NCI-H2081 (cell line): ENCODE measurements around the gene DOCK1.
"Not testable (repeated sequence)": the region's sequence is repeated elsewhere in the genome, so short reads cannot be mapped to it uniquely, and the experiment has no call there.

Source experiments
- DNase-seq, 2 experiments: peaks; one replicate each; lab custom pipeline; 2025; lab: John Stamatoyannopoulos, UW

DOCK1 gene

DNA sequence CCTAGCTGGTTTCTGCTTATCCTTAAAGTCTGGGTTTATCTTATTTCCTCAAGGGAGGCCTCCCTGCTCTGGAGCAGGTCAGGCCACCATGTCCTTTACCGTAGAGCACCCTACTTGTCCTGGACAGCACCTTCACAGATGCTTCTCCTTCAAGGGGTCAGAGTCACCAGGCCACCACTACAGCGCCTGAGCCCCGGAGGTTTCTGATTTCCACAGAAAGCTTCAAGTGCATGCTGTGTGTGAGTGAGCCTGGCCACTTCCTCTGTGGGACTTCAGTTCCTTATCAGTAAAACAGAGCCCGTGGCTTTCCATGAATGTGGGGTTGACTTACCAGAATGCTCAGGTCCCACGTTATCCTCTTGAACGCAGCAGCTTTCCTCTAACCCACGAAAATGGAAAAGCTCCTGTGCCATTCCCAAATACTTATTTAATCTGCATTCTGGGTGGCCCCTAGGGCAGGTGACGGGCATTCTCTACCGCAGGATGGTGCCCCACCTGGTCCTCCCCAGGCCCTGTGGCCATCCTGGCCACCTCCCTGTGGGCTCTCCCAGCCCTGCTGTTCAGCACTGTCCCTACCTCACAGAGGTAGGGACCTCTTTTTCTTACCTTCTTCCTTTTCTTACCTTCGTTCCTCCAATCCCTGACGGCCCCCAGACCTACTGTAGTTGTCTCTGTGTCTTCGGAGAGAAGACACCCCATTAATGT, 1.4 kb upstream of the DOCK1 start:
- DNase-seq: no peak

DNA sequence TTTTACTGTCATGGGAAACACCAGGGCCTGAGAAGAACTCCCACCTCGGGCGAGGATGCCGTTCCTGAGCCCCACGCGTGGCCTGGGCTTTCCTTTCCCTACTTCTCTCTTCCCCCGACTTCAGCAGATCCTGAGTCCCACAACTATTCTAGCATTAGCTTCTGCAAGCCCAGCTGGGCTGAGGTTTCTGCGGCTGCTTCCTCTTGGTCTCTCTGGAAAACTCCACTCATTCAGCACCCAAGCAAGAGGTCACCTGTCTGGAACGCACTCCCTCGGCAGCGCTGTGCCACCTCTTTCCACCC, 761 bp upstream of the DOCK1 start:
- DNase-seq: no peak

DNA sequence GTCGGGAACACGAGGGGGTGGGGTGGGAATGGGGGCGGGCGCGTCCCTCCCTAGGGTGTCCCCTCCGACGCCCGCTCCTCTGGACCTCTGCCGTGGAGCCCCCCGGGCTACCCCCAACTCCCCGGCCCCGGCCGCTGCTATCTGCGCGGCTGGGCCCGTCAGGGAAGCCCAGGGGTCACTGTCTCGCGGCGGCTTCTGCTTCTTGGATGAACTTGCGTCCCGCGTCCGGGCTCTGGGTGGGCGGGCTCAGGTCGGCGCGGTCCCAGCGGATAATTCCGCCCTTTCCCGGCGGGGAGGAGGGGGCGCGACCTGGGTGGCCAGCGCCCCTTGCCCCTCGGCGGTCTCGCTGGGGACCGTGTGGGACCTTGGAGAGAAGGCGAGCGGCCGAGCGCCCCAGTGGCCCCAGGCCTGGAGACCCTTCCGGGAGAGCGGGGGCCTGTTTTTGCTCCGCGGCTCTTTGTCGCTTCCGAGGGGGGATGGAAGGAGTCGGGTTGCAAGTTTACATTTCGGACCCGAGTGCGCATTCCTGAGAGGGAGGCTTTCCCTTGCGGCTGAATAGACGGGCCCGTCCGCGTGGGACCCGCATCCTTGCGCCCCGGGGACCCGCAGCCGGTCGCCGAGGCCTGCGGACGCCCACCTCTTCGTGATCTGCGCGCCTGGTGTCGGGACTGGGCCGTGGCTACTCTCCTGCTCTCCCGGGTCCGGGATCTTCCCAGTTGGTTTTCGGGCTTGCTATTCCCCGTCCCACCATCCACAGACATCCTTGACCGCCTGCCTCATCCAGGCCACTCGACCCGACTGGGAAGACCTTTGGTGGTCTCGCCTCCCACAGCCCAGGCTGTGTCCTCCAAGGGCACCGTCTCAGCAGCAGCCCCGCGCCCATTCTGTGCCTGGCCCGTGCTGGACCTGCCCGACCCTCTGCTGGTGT, 812 bp downstream of the DOCK1 start:
- no peak for DNase-seq

DNA sequence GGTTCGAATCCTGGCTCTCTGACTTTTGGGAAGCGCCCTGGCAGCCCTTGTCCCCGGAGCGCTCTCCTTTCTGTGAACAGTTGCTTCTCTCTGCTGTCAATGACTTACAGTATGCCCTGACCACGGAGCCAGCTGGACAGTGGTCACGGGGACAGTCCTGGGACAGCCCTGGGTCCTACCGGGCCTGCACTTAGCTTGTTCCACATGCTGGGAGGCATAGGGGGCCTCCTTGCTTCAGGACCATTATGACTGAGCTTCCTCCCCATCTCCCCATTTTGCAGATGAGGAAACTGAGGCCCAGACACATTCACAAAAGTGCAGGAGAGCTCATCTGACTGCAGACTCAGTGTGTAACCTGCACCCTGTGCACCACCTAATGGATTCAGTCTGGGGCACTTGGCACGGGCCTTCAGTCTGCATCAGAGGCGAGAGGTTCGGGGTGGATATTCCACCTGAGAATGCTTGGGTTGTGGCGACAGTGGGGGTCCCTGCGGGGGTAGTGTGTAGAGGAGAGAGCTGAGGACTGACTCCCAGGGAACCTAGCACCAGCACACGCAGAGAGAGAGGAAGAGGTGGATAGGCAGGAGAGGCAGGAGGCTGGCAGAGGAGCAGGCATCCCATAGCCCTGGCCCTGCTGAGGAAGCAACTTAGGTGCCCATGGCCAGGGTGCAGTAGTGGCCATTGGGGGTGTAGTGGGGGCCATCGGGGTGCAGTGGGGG, 1.6 kb downstream of the DOCK1 start:
- no peak for DNase-seq

DNA sequence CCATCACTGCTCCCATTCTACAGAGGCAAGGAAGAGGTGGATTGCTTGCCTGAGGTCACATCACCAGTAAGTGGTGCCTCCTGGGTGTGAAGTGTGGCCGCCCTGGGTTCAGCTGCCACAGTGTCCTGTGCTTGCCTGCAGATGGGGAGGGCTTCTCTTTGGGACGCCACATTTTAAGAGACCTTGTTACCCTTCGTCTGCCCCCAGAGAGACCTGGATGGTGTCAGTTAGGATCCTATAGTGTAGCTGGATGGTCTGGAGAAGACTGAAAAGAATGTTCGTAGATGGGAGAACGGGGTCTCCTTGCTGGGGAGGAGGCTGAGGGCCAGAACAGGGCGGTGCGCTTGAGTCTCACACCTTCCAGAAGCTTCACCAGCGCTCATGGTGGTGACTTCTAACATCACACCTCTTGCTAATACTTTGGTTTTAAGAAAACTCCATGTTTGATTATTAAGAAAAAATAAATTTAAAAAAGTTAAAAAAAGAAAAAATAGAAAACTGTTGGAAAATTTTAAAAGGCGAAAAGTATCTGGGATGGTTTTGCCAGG, 2.3 kb downstream of the DOCK1 start:
- DNase-seq: no peak

DNA sequence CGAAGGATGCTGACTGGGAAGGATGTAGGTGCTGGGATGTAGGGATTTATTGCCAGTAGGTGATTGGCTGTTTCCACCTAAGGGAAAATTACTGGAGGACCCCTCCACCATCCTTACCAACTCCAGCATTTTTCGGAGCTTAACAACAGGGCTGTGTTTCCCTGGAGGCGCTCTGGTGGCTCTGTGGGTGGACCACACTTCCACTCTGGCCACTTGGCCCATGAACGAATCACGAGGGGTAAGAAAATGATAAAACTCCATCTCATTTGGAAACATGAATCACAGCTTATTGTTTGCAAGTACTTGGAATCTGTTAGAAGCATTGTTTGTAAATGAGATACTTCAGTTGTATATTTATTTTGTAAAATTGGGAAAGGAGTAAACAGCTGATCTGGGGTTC, 3.0 kb downstream of the DOCK1 start:
- no peak for DNase-seq

DNA sequence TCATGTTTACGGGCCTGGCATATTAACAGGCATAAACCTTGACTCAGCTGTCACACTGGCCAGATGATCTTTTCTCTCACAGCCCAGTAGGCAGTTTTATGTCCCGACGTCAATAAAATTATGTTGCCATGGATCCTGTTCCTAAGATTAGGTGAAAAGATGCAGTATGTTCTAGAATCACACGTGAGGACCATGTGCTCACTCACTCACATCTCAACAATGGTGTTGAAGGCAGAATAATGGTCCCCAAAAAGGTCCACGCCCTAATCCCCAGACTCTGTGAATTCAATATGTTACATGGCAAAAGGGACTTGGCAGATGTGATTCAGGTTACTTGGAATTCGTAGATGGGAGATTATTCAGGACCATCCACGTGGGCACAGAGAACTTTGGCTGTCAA, 3.5 kb downstream of the DOCK1 start:
- DNase-seq: no peak

DNA sequence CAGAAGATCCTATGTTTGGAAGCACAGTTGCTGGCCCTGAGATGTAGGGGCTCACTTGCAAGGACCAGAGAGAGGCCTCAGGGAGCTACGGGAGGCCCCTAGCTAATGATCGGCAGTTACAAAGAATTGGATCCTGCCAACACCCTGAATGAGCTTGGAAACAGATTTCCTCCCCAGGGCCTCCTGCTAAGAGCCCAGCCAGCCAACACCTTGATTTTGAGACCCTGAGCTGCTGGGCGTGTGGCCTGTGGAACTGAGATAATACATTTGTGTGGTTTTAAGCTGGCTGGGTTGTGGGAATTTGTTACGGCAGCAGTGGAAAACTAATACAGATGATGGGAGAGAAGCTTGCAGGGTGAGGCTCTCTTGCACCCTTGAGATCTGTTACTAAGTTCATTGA, 3.9 kb downstream of the DOCK1 start:
- no peak for DNase-seq

DNA sequence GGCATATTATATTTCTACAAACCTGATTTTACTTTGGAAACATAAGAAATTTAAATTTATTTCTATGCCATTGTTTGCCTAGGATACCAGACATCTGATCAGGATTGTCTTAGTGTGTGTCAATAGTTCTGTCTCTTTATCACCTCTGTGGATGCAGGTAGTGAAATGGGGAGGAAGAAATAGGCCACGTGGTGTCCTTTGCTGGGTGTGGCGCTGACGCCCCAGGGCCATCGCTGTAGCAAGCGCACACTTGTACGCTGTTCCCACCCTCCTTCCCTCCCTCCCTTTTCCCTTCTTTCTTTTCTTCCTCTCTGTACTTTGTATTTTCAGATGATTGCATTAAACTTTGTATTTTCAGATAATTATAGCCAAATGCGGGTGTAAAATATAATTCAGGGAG, 5.0 kb downstream of the DOCK1 start:
- no peak for DNase-seq

DNA sequence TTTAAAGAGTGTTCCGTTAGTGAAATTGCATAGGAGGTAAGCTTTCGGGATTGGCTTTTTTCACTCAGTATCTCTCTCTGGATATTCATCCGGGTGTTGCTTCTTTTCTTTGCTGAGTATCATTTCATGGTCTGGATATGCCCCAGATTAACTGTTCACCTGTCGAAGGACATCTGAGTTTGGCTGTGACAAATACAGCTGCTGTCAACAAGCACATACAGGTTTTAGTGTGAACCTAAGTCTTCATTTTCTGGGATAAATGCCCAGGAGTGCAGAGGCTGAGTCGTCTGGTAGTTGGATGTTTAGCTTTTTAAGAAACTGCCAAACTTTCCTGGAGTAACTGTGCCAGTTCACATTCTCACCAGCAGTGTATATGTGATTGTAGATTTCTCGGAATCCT, 5.6 kb downstream of the DOCK1 start:
- no peak for DNase-seq

DNA sequence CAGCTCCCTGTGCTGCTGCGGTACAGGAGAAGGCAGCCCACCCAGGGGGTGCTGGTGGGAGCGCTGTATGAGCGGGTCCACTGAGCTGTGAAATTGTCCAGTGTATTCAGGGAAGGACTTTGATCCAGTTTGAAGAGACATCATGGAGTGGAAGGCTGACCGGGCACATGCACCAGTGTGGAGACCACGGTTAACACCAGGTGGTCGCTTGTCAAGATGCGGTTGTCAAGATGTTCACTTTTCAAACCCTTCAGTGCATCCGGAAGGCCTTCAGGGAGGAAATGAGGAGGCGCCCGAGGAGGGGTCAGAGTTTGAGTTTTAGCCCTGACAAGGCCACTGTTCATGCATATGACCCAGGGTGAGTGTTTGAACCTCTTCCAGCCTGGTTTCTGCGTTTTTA, 6.1 kb downstream of the DOCK1 start:
- no peak for DNase-seq

DNA sequence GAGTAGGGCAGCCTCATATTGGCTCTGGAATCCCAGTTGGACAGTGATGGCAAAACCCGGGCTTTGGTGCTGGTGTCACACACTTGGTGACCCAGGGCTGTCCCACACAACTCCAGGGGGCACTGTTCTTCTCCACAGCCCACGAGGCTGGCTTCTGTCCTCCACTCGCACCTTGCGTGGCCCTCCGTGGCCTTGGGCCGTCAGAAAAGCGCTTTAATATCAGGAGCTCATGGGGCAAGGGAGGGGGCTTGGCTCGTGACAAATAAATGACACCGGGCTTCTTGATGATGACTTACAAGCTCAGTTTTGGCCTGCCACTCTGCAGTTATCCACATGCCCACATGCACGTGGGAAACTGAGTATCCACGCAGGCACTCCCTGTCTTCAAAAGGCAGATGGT, 8.1 kb downstream of the DOCK1 start:
- DNase-seq: no peak

DNA sequence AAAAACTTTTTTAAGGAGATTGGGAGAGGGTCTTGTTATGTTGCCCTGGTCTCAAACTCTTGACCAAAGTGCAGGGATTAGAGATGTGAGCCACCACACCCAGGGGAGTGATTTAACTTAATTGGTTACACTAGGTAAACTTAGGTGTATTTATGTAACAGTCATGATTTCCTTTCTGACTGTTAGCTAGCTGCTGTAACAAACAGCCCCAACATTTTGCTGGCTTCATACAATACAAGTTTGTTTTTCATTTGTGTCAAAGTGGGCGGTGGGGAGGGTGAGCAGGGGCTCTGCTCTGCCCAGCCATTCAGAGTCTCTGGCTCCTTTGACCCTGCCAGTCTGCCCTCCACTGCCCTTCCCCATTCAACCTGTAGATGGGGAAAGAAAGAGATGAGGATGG, 9.3 kb downstream of the DOCK1 start:
- no peak for DNase-seq

DNA sequence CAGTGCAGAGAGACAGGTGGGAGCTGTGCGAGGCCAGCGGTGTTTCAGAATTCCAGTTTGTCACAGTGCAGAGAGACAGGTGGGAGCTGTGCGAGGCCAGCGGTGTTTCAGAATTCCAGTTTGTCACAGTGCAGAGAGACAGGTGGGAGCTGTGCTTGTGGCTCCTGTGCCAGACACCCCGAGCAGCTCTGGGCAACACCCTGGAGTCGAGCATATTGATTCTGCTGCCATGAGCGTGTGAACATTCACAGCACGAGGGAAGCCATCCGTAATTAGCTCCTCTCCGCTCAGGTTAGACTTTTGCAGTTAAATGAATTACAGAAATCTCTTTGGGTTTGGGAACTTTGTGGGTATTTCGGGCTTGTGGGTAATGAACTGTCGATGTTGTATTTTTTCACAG, 11.7 kb downstream of the DOCK1 start:
- not testable (repeated sequence) for DNase-seq

DNA sequence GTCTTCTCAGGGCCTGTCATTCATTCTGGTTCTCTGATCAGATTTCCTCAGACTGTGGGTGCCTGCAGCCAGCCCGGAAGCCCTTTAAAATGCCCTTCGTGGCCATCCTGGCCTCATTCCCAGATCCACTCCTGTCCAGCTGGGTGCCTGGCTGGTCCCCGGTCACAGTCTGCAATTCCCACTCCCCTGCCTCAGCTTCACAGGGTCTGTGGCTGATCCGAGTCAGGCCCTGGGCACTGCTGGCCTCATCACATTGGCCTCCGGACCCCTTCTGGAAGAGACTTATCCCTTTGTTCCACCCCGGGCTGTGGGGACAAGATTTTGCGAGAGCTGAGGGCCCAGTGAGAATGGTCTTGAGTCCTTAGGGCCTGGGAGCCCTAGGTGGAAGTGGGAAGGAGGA, 12.1 kb downstream of the DOCK1 start:
- DNase-seq: no peak

DNA sequence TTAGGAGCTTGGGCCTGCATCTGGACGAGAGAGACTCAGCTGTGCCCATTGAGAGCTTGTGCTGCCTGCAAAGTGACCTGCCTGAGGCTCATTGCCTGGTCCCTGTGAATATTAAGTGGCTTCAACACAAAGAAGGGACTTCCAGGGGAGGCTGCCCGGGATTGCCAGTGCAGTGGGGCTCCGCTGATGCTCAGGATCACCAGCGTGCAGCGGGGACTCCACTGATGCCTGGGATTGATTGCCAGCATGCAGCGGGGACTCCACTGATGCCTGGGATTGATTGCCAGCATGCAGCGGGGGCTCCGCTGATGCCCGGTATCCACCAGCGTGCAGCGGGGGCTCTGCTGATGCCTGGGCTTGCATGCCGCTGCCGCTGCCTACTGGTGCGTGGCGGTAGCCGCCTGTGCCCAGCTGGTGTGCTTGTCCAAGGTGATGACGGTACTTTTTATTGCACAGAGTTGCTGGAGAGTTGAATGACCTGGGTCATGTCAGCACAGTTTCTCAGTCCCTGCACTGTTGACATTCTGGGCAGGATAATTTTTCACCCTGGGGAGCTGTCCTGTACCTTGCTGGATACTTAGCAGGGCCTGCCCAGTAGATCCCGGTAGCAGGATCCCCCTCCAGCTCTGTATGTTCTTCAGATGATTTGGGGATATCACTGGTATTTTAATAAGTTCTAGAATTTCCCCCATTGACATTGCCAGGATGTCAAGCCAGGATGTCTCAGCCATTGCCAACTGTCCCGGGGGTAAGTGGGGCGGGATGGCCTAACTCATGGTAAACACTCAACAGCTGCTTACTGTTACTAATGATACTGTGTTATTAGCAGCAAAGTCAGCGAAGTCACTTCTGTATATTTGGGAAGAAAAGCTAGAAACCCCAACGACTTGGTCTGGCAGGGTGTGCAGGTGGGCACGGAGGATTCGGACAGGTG, 13.0 kb downstream of the DOCK1 start:
- DNase-seq: no peak

DNA sequence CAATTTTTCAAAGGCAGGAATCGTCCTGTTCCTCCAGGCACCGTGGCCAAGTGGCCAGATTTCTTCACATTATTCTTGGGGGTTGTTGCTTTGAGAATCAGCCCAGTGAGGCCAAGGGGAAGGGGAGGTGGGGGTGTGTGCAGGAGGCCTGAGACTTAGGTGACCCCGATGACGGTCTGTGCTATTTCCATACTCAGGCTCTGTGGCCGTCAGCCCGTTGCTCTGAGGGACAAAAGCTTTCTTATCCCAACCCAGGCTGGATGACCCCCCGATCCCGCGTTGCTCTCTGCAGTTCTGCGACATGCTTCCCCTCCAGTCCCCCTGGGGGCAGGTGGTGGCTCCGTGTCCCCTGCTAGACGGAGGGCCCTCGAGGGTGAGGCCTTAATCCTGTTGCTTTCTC, 14.2 kb downstream of the DOCK1 start:
- no peak for DNase-seq

DNA sequence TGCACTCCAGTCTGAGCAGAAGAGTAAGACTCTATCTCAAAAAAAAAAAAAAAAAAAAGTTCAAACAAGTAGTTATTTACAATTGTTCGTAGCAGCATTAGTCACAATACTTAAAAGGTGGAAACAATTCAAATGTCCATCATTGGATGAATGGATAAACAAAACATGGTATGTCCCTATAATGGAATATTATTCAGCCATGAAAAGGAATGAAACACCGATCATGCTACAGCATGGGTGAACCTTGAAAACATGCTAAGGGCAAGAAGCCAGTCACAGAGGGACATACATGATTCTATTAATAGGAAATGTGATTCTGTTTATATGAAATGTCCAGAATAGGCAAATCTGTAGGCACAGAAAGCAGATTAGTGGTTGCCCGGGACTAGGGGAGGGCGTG, 15.9 kb downstream of the DOCK1 start:
- DNase-seq: no peak

DNA sequence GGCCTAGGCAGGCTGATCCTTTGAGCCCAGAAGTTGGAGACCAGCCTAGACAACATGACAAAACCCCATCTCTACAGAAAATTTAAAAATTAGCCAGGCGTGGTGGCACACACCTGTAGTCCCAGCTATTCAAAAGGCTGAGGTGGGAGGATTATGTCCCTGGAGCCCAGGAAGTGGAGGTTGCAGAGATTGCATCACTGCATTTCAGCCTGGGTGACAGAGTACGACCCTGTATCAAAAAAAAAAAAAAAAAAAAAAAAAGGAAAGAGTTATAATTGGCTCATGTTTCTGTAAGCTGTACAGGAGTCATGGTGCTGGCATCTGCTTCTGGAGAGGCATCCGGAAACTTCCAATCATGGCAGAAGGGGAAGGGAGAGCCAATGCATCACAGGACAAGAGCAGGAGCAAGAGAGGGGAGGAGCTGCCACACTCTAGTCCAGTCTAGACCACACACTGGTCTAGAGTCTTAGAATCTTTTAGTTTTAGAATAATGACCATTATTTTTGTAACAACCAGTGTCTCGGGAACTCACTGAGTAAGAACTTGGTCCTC, 16.8 kb downstream of the DOCK1 start:
- DNase-seq: no peak

DNA sequence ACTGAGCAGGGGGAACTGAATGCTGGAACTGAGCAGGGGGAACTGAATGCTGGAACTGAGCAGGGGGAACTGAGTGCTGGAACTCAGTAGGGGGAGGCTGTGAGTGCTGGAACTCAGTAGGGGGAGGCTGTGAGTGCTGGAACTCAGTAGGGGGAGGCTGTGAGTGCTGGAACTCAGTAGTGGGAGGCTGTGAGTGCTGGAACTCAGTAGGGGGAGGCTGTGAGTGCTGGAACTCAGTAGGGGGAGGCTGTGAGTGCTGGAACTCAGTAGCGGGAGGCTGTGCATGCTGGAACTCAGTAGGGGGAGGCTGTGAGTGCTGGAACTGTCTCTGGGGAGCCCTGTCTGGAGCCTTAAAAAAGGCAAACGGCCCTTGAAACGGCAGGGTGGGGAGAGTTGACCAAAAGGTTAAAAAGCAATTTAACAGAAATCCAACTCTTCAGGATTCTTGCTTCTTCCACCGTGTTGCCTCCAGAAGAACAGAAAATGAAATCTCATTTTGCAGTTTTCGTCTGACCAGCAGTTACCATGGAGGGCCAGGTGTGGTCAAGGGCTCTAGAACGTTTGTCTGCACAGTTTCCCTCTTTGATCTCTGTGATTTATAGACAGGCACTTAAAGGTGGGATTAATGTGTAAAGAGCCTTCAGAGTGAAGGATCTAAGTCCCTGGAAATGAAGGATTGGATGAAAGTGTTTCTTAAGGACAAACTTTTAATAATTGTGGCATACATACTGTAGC, 19.1 kb downstream of the DOCK1 start:
- DNase-seq: no peak

DNA sequence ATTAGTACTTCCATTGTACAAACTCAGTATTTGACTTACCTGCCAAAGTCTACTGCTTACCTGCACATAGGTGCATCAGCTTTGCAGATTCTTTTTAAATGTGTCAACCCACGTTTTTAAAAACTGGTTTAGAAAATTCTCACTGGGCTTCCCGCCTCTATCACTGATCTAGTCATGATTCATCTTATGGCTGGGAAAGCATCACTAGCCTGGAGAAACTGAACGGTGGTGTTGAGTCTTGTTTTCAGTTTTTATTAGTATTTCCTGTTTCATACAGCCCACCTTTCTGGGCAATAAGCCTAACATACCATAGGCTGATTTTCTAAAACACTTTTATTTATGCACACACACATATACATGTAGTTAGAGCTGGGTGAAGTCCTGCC, 19.7 kb downstream of the DOCK1 start:
- no peak for DNase-seq
